NCI-H1417 (cell line): ENCODE results near the gene SLC35F2.
A peak's percentile ranks its signal among the peaks of the same experiment; 100 is the strongest.
"Not testable (repeated sequence)": the region's sequence is repeated elsewhere in the genome, so short reads cannot be mapped to it uniquely, and the experiment has no call there.

Source experiments
- DNase-seq, 3 experiments: peaks; one replicate each; lab custom pipeline; 2025; lab: John Stamatoyannopoulos, UW

SLC35F2 gene

DNA sequence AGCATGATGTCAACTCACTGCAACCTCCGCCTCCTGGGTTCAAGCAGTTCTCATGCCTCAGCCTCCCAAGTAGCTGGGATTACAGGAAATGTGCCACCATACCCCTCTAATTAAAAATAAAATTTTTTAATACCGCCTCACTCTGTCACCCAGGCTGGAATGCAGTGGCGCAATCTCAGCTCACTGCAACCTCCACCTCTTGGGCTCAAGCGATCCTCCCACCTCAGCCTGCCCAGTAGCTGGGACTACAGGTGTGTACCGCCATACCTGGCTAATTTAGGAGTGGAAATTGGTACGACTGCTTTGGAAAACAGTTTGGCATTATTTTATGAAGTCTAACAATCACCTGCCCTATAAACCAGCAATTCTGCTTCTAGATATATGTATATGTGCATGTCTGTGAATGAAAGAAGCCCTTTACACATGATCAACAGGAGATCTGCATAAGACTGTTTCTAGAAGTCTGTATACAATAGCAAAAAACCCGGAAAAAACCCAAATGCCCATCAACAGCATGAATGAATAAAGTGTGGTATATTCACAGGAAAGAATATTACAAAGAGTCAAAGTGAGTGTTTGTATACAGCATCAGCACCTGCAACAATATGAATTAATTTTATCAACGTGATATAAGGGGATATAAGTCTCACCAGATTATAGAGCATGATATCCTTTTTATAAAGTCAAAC, 16.0 kb downstream of the SLC35F2 start:
- DNase-seq, result no peak

DNA sequence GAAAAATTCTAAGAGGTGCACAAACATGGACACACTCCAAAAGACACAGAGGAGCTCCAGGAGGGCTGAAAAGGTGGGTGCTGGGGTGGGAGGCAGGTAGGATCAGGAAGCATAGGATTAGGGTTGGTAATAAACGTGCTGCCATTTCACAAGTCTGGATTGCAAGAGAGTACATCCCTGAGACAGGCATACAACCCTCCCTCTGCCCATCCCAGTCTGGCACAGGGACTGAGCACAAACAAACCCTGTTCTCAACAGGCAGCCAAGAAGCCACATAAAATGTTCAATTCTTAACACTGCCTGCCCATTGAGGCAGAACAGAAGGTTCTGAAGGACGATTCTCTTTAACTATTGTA, 18.5 kb downstream of the SLC35F2 start:
- no peak for DNase-seq

DNA sequence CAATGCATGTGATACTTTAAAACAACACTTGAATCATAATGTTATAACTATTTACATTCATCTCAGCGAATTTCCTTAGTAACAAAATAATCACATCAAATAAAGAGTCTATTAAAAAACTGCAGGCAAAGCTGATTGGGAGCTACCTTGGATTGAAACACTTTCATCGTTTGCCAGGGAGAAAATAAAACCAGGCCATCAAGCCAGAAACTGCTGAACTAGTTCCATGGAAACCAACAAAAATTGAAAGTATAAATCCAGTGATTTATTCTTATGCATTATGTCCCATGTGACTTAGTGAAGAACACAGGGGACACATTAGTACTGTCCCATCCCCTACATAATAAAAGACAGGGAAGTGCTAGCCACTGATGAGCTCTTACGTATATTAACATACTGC, 21.7 kb downstream of the SLC35F2 start:
- DNase-seq, result no peak

DNA sequence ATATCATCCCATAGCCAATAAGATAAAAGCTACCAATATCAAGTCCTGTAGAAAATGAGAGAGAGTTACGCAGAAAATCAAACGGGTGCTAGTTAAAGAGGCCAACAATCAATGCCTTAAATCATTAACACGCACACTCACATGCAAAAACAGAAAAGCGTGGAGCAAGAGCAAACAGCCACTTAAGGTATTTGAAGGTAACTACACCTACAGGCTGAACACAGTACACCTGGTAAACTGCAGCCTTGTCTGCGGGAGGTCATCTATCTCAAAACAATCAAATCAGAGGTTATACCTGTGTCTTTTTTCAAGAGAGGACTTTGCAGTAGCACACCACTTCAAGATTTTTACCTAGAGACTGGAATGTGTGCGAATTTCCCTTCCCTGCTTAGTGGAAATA, 23.6 kb downstream of the SLC35F2 start:
- peak in 2 of 3 experiments; percentile 71 to 88 for DNase-seq

DNA sequence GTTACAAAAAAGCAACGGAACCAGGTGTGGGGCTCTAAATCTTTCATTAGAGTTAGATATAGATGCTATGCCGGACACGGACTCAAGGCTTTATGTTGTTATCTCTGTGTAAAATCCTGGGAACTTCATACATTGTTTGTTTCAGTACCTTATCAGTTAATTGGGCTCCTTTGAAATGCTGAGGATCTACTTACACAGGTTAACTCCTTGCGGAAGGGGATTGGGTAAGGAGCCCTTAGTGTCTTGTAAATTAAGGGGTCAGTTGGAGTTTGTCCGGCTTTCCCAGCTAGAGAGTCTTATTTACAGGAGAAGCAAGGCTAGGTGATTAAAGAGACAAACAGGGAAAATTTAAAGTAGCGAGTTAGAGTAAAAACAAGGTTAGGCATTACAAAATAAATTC, 24.7 kb downstream of the SLC35F2 start:
- not testable (repeated sequence) for DNase-seq

DNA sequence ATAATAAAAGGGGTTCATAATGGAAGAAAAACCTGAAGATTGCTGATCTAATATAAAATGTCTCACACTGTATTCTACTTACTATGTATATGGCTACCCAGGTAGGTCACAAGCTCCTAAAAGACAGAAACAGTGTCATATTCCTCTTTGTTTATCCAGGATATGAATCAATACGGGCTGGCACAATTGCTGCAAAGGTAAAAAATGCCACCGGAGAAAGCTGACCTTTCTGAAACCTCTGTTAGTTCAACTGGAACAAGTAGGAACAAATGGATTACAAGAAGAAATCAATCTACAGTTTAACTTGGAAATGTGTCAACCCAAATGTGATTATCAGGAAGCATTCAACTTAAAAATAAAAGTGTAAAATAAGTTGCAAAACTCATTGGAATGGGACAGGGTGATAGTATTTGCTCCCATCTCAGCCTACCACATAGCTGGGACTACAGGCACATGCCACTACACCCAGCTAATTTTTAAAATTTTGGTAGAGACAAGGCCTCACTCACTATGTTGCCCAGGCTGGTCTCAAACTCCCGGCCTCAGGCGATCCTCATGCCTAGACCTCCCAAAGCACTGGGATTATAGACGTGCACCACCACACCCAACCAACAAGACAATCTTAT, 27.6 kb downstream of the SLC35F2 start:
- DNase-seq, result no peak

DNA sequence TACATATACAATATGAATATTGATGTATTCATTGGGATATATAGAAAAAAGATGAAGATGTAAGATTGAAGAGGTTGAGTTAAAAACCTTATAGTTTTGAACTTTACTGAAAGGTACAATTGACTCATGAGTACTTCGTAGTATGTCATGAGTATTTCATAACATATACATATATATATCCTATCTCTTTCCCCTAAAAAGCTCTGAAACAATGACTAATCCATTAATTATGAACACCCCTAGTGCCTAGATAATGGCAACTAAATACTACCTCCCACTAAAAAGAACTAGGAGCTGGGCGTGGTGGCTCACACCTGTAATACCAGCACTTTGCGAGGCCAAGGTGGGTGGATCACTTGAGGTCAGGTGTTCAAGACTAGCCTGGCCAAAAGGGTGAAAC, 31.5 kb downstream of the SLC35F2 start:
- DNase-seq, result no peak

DNA sequence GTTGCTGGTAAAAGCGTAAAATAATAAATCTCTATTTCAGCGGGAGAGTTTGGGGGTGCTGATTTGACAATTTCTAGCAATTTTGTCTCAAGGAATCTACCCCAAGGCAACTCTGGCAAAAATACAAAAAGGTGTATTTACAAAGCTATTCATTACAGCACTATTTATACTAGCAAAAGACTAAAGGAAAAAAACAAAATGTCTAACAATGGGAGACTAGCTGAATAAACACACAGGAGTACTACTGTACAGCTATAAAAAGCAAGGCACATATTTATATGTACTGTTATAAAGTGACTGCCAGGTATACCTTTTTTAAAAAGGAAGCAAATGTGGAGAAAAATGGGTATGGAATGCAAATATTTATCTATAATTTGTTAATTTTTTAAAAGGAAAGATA, 32.7 kb downstream of the SLC35F2 start:
- peak in 1 of 3 experiments; percentile 13 for DNase-seq

DNA sequence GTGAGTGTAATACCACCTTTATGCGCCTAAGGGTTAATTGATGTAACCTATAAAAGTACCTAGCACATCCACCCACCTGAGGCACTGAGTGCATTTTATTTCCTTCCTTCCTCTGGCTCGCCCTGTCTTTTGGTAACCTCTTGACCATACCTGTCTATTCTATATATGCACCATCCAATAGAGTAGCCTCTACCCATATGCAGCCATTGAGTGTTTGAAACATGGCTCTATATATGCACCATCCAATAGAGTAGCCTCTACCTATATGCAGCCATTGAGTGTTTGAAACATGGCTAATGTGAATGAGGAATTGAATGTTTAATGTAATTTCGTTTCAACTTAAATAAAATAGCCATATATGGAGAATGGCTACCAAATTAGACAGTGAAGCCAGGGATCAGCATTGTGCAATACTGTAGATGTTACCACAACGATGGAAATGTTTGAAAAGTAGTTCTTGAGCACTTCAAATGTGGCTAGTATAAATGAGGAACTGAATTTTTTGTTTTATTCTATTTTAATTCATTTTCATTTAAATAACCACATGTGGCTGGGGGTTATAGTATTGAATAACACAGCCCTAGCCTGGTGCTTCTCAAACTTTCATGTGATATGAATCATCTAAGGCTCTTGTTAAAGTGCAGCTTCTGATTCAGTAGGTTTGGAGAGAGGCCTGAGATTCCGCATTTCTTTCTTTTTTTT, 33.8 kb downstream of the SLC35F2 start:
- DNase-seq, result no peak

DNA sequence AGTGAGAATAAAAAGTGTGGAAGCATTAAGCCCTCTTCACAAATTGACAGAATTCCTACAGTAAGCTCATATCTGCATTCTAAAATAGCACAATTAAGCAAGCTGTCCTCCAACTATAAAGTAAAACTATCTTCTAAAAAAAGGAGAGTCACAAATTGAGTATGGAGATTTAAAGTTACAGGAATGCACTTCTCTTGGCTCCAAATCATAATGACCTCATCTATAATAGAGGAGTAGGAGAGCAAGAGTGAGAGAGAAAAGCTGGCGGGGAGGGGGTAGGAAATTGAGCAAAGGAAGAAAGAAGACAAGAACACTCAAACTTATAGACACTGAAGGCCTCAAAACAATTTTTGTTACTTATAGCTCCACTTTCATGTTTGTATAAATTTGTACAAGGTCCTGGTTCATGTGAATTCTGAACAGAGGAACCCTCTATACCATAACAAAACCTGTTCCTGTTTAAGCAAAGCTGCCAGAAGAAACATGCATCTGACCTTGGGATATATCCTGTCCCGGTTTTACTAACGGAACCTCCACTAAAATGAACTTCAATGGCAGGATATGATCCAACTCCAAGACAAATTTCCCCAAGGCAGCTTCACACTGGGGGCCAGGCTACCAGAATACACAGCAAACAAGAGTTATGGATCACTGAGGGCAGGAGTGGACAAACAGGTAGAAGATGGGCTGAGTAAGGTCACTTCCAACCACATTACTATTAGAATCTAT, 37.2 kb downstream of the SLC35F2 start:
- no peak for DNase-seq

DNA sequence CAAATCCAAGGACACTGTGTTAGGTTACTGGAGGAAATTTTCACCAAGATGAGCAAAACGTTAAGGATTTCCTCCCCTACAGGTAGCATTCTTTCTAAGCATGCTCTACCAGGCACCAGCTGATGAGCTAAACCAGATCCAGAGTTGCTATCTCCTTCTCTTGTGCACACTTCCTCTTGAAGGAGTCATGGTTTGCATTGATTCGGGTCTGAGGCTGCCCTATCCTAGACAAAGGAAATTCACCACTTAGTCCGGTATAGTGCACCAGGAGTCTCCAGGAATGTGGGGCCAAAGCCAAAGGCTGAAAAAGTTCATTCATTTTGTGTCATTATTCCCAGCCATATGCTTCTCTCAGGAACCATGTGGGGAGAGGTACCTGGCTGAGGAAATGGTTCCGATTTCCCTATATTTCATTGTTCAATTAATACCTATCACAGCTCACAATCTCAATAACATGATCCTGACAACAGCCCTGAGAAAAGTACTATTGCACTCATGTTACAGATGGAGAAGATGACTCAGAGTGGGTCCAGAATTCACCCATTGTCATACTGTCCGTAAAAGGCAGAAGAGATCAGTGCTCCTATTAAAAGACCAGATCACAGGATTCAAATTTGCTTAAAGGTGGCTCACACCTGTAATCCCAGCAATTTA, 39.1 kb downstream of the SLC35F2 start:
- no peak for DNase-seq

DNA sequence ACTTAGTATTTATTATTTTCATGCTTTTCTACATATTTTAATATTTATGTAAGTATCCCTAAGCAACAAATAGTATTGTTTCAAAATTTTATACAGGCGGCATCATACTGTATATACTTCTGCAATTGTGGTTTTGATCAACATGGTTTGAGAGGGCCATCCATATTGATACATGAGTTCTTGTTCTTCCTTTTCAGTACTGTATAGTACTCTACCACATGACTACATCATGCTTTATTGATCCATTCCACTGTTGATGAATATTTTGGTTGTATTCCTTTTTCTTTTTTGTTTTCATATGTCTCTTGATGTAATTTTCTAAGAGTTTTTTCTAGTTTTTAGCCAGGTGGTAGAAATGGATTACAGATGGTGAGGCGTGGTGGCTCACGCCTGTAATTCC, 40.1 kb downstream of the SLC35F2 start:
- DNase-seq, result no peak

DNA sequence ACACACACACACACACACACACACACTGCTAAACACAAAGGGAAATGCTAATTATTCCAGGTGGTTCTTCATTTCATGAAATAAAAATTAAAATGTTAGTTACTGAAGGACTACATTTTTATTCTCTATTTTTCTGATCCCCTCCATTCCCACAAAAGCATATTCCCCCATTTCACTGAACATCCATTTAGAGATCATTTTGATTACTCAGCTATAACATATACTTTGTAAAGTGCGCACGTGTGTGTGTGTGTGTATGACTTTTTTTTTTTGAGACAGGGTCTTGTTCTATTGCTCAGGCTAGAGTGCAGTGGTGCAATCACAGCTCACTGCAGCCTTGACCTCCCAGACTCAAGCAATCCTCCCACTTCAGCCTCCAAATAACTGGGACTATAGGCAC, 42.6 kb downstream of the SLC35F2 start:
- no peak for DNase-seq

DNA sequence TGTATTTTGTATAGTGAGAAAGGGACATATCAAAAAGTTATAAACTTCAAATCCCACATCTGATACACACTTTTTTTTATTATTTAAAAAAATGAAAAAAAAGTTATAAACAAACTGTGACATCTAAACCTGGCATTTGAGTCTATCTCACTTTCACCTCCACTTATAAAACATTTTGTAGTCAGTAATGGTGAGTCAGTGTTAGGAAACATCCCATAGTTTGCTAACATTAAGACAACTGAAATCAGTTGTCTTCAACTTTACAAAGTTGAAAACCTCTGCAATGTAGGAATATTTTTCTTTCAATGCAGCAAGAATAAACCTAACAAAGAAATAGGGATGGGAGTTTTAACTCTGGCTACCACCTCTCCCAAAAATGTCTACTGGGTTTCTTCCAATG, 47.7 kb downstream of the SLC35F2 start:
- DNase-seq, result no peak

DNA sequence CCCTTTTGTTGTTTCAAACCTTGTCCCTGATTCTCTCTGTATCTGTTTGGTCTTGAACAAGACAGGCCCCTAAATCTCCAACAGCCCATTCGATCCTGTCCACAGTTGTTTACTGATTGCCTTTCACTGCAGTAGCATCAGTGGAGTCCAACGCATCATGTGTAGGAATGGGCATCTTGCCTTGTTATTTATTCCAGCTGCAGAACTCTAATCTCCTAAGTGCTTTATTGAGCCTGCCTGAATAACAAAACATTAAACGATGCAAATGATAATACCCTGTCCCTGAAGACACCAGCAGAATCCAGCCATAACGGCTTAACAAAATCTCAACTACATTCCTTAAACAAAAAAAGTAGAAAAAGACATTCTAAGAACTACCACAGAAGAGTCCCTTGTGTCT, 50.1 kb downstream of the SLC35F2 start:
- no peak for DNase-seq

DNA sequence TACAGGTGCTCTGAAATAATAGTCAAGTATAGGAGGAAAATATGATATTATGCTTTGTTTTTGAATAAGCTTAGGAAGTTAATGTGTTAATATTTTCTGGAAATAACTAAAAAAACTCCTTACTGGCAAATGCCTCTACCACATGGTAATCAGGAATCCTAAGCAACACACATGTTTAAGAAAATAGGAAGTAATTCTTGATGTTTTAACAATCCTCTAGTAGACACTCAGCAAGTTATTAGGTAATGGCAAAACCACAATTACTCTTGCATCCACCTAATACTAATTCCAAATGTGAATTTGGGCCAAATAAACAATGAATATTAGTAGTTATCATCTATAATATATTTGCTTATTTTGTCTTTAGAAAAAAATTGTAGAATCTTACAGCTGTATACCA, 53.6 kb downstream of the SLC35F2 start:
- no peak for DNase-seq

DNA sequence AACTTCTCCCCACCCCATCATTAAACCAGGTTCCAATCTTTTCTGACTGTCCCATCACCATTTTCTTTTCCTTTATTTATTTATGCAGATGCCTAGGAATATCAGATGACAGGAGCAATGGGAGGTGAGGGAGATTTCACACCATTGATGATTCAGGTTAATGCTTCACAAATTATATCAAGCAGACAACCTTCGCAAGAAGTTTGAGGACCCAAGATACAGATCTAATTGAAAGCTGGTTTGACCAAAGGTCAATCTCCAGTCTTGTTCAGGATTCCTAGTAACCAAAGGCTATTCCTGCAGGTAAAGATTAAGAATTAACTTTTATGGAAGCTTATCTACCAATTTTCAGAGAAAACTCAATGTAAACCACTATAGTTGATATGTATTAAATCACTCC, 54.4 kb downstream of the SLC35F2 start:
- DNase-seq, result no peak

DNA sequence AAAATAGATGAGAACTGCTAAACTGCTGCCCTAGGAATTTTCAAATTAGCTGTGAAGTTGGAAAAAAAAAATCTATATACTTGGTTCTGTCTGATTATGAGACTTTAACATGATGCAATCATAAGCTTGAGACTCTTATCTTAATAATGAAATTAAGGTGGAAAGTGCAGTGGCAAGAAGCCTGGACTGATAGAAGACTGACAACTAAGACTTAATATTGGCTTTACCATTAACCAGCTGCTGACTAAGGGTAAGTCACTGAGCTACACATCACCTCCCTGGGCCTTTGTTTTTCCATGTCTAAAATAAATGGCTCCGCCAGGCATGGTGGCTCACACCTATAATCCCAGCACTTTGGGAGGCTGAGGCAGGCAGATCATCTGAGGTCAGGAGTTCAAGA, 56.9 kb downstream of the SLC35F2 start:
- DNase-seq, result no peak

DNA sequence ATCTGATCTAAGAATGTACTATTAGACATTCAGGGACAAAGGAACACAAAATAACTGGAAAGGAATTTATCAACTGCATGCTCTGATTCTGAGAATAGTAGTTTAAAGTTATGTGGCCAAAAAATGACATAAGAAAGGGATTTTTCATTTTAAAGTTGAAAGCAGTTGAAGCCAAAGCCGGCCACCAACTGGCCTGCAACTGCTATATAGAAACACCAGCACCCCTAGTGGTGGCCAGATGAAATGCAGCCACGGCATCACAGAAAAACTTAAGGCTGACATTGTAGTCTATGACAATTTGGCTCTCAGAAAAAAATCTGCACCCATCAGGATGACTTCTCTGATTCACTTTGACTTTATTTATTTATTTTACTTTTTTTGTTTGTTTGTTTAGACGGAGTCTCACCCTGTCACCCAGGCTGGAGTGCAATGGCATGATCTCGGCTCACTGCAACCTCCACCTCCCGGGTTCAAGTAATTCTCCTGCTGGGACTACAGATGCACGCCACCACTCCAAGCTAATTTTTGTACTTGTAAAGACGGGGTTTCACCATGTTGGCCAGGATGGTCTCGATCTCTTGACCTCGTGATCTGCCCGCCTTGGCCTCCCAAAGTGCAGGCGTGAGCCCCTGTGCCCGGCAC, 59.2 kb downstream of the SLC35F2 start:
- peak; percentile 18 to 70 (median 60) for DNase-seq

DNA sequence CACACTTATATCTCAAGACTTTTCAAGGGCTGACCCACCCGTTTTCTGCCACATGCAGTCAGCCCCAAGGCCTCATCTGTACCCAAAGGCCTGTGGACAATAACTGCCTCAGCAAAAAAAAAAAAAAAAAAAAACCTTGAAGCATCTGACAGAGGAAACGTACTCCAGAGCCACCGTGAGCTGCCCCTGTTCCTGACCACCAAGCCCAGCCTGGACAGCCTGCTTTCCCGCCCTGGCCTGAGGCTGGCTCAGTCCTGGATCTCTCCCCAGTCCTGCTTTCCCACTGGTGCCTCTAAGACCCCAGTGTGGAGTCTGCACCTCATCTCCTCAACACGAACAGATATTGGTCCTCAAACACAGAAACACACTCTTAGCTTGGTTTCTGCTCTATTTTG, 66.5 kb downstream of the SLC35F2 start:
- no peak for DNase-seq

DNA sequence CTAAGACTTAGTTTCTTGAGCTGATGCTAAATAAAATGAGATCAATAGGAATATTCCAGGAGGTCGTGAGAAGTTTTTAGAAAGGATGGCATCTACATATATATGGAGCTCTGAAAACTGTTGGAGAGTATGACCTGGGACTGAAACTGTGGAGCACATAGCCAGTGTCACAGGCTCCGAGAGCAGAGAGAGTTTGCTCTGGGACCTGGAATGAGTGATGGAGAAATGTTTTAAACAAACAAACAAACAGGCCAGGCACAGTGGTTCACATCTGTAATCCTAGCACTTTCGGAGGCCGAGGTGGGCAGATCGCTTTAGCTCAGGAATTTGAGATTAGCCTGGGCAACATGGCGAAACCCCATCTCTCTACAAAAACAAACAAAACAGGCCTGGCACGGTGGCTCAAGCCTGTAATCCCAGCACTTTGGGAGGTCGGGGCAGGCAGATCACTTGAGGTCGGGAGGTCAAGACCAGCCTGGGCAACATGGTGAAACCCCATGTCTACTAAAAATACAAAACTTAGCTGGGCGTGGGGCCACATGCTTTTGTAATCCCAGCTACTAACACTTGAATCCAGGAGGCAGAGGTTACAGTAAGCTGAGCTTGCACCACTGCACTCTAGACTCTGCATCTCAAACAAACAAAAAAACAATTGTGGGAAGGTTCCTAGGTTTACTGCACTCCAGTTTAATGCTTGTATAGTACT, 67.1 kb downstream of the SLC35F2 start:
- DNase-seq, result no peak
